NK-92 treated with Interleukin-12 subunit alpha and Interleukin-12 subunit beta, amount 100 ng/mL, for 24 hours (cell line): ENCODE results near the gene ZDHHC14.
"Not testable (repeated sequence)": the region's sequence is repeated elsewhere in the genome, so short reads cannot be mapped to it uniquely, and the experiment has no call there.

Source experiments
- DNase-seq: peaks from one replicate; lab custom pipeline; 2025; lab: John Stamatoyannopoulos, UW

The ZDHHC14 gene

DNA sequence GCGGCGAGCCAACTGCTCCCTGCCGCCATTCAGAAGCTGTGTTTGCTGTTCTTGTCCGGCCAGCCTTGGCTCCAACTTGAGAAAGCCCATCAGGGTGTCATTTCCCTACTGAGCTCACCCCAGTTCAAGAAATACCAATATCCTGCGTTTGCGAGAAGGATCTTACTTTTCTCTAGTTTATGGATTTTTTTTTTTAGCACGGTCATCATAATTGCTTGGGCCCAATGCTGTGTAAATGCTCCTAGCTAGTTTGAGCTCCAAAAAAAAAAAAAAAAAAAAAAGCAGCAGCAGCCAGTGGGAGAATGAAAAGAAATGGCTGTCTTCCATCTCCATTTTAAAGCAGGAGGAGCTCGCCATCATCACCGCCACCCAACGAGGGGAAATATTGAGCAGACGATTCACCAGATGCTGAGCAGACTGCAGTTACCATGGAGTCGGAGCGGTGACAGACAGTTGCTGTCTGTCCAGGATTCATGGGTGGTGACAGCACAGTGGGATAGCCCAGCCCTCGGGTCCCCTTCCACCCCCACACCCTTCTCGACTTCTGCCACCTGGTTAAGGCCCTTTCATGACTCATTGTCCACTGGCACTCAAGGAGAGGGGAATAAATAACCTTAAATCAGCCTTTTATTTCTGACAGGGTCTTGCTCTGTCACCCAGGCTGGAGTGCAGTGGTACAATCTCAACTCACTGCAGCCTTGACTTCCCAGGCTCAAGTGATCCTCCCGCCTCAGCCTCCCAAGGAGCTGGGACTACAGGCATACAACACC is 309.6 kb downstream of the ZDHHC14 start:
- DNase-seq, result no peak

DNA sequence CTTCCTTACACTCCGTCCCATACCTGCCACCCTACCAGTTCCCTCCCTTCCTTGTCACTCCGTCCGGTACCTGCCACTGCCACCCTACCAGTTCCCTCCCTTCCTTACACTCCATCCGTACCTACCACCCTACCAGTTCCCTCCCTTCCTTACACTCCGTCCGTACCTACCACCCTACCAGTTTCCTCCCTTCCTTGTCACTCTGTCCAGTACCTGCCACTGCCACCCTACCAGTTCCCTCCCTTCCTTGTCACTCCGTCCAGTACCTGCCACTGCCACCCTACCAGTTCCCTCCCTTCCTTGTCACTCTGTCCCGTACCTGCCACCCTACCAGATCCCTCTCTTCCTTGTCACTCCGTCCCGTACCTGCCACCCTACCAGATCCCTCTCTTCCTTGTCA is 310.6 kb downstream of the ZDHHC14 start:
- DNase-seq, result not testable (repeated sequence)

DNA sequence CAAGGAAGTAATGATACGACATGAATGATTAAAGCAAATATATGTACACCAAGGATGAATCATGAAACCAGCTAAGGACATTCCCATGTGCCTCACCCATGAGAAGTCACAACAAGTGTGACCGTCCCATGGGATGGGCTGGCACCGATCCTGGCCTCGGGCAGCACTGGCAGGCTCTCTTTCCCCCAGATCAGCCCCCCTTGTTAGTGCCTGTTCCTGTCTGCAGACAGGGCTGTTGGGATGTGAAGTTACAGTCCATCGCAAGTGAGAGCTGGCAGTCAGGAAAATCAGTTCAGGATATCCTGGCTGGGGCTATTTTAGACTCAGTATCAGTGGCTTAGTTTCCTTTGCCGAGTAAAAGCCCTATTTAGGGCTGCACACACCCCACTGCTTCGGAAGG is 312.9 kb downstream of the ZDHHC14 start:
- DNase-seq, result no peak

GRCh38 chr6:157695301-157696040 is 314.5 kb downstream of the ZDHHC14 start:
- DNase-seq, result no peak

DNA sequence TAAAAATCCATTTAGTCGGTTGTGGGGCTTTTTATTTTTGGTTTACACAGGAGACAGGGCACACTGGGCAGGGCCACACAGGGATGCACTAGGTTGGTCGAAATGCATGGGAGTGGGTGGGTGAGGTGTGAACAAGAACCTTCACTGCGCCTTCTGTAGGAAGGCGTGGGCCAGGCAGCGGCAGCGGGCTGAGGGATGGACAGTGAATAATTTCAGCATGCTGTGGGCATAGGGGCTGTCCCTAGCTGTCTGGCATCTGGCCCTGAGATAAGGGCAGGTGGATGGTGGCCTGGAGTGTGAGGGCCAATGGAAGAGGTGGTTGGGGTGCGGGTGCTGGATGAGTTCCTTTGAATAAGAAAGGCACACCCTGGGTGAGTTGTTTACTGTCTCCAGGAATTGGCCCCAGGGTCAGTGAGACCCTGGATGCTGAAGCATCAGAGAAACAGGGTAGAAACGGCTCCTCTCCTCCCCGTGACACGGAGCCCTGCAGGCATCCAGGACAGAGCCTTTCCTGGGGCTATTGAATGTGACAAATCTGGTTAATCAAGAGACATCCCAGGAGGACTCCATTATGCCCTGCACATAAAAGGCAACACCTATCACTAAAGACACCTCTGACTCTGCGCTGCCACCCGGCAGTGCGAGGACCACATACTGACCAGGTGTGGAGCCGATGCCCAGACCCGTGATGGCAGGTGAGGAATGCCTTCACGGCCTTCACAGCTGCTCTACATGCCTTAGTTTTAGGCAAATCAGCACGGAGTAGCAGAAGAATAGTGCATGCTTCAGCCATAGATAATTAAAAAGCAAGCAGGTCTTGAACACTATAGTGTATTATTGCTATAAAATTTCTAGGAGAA is 319.0 kb downstream of the ZDHHC14 start:
- DNase-seq, result no peak

GRCh38 chr6:157706351-157706750 is 325.4 kb downstream of the ZDHHC14 start:
- not testable (repeated sequence) for DNase-seq

- no peak for DNase-seq
These were observed 325.9 kb downstream of the ZDHHC14 start for GRCh38 chr6:157706883-157707282.

DNA sequence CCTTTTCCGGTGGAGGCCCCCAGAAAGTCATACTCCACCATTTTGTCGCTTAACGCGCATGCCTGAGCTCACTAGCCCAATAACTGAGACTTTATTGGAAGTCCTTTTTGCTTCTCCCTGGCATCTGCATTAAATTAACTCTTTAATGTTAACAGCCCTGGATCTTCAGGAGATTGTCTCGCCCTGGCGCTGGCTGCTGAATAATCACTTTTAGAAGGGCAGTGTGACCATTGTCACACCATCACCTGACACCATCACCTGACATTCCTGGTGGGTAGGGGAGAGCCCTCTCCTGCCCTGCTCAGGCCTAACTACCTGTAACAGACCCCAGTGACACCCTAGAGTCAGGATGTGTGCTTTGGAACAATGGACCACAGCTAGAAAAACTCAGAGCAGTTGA is 326.6 kb downstream of the ZDHHC14 start:
- DNase-seq, result no peak

DNA sequence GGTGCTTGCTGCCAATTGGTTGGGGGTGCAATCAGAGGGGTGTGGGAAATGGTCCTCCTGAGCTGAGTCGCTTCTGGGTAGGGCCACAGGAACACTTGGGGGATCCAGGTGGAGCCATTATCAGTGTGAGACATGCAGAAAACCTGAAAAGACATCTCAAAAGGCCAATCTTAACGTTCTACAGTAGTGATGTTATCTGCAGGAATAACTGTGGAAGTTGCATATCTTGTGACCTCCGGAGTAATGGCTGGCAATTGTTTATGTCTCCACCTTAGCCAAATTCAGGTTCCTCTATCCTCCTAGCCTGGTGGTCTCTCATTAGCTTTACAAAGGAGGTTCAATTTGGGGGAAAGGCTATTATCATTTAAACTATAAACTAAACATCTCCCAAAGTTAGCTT is 327.2 kb downstream of the ZDHHC14 start:
- no peak for DNase-seq

- no peak for DNase-seq
These were observed 327.9 kb downstream of the ZDHHC14 start for GRCh38 chr6:157708933-157709332.

GRCh38 chr6:157709555-157709954 is 328.6 kb downstream of the ZDHHC14 start:
- DNase-seq, result no peak

GRCh38 chr6:157710604-157711003 is 329.6 kb downstream of the ZDHHC14 start:
- no peak for DNase-seq

- DNase-seq, result no peak
These were observed 330.1 kb downstream of the ZDHHC14 start for GRCh38 chr6:157711060-157711459.

- DNase-seq, result no peak
These were observed 331.8 kb downstream of the ZDHHC14 start for GRCh38 chr6:157712585-157713295.

DNA sequence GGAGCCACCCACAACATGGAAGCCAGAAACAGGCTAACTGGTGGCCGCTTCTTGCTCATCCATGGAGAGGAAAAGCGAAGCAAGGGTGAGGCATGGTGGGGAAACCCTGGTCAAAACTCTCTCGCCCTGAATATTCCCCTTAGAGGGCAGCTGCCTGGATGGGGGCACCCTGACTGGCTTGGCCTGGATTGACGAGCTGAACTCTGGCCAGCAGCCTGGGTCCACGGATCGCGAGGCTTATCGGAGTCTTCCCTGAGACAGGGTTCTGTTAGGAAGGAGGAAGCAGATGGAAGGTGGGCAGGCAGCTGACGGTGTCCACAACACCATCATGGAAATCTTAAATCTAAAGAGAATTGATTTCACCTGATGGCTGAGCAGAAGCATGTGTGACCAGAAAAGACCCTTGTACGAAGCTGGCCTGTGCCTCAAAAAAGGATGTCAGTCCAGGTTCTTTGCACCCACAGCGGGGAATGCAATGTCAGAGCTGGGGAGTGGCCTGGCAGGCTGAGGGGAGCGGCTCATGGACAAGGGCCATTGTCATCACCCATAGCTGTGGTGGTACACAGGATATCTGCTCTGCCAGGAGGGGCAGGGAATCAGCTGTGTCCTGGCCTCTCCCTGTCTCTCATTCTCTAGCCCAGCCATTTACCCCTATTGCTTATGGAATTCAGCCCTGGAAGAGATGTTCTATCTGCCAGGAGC is 332.6 kb downstream of the ZDHHC14 start:
- no peak for DNase-seq

DNA sequence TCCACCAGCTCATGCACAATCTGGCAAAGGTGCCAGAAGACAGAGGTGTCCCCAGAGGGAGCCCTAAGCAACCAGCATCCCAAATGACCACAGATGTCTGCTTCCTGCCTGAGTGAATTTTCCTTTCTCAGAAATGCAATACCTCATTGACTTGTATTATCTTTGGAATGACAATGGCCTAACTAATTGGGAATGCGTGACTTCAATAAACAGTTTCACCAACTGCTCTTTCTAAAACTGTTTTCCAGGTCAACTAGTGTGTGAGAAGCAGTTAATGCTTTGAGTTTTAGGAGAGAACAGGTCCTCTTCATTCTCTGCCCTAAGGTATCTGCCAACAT is 333.1 kb downstream of the ZDHHC14 start:
- no peak for DNase-seq

DNA sequence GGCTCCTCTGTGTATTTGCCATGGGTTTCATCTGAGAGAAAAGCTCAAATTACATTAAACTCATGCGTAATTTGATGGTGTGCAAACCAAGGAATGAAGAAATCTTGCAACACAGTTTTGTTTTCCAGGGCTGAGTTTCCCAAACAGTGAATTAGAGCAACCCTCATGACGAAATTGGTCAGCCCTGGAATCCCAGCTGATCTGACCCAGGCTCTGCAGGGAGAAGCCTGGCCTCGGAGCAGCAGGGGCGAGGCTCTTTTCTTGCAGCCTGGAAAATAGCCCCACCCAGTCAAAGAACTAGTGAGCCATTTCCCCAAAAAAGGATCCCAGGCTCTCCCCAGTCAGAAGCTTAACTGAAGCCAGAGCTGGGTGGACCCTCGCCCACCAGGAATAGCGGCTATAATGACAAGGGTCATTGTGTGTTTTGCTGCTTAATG is 334.8 kb downstream of the ZDHHC14 start:
- DNase-seq, result no peak

GRCh38 chr6:157716251-157716995 is 335.4 kb downstream of the ZDHHC14 start:
- no peak for DNase-seq

- DNase-seq, result no peak
These were observed 336.4 kb downstream of the ZDHHC14 start for GRCh38 chr6:157717340-157717748.

DNA sequence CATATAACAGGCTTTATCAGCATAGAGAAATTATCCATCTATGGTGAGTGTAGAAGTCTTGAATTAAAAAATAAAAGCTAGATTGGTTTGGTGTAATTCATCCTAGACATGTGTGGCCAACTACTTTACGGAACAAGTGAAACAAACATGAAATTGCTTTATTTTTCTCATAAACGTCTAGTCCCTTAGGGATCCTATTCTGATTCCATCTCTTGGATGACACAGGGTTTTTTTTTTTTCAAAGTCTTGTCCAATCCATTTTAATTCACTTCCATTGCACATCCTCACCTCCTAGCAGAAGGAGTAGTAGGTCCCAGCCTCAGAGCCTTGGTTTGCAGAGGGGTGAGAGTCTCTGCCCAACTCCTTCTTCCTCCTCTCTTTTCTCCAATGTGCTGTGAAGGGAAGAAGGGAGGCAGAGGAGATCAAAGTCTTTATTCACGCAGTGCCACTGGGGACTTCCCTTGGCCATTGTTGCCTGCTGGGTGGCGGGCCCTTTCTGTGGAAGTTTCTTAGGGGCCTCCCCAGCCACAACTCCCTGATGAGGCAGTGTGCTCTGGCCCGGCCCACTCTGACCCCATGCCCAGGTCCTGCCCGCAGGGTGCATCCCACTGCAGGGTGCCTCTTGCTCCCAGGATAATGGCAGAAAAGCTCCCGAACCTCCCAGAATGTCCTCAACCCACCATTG is 337.7 kb downstream of the ZDHHC14 start:
- no peak for DNase-seq
